Measurements from ENCODE around the gene DENND1A.
"Not testable (repeated sequence)": the region's sequence is repeated elsewhere in the genome, so short reads cannot be mapped to it uniquely, and the experiment has no call there.

DENND1A gene

GRCh38 chr9:123347289-123348060 is 582.5 kb downstream of the DENND1A start:
- no peak for DNase-seq (ENCODE audit: low read depth in 3 of 3, low spot score in 1 of 3)

- no peak for DNase-seq (ENCODE audit: low read depth in 3 of 3, low spot score in 1 of 3)
Measured at GRCh38 chr9:123346826-123347225, 583.1 kb downstream of the DENND1A start.

GRCh38 chr9:123346026-123346425 is 583.9 kb downstream of the DENND1A start:
- DNase-seq (ENCODE audit: low read depth in 3 of 3, low spot score in 1 of 3), result no peak

GRCh38 chr9:123345567-123345955 is 584.4 kb downstream of the DENND1A start:
- DNase-seq (ENCODE audit: low read depth in 3 of 3, low spot score in 1 of 3), result no peak

GRCh38 chr9:123344192-123344949 is 585.6 kb downstream of the DENND1A start:
- DNase-seq (ENCODE audit: low read depth in 3 of 3, low spot score in 1 of 3), result no peak

GRCh38 chr9:123343443-123344191 is 586.3 kb downstream of the DENND1A start:
- DNase-seq (ENCODE audit: low read depth in 3 of 3, low spot score in 1 of 3), result no peak

- no peak for DNase-seq (ENCODE audit: low read depth in 3 of 3, low spot score in 1 of 3)
Measured at GRCh38 chr9:123342247-123342646, 587.7 kb downstream of the DENND1A start.

GRCh38 chr9:123341816-123342215 is 588.1 kb downstream of the DENND1A start:
- DNase-seq (ENCODE audit: low read depth in 3 of 3, low spot score in 1 of 3), result no peak

GRCh38 chr9:123339666-123340510 is 590.0 kb downstream of the DENND1A start:
- no peak for DNase-seq (ENCODE audit: low read depth in 3 of 3, low spot score in 1 of 3)

GRCh38 chr9:123338710-123339665 is 590.9 kb downstream of the DENND1A start:
- peak in 1 of 3 donors; percentile 35 for DNase-seq (ENCODE audit: low read depth in 3 of 3, low spot score in 1 of 3)

GRCh38 chr9:123337971-123338370 is 592.0 kb downstream of the DENND1A start:
- DNase-seq (ENCODE audit: low read depth in 3 of 3, low spot score in 1 of 3), result no peak

- no peak for DNase-seq (ENCODE audit: low read depth in 3 of 3, low spot score in 1 of 3)
Measured at GRCh38 chr9:123336959-123337358, 593.0 kb downstream of the DENND1A start.

- DNase-seq (ENCODE audit: low read depth in 3 of 3, low spot score in 1 of 3), result no peak
Measured at GRCh38 chr9:123336449-123336848, 593.5 kb downstream of the DENND1A start.

GRCh38 chr9:123335986-123336329 is 594.0 kb downstream of the DENND1A start:
- DNase-seq (ENCODE audit: low read depth in 3 of 3, low spot score in 1 of 3), result no peak

- DNase-seq (ENCODE audit: low read depth in 3 of 3, low spot score in 1 of 3), result no peak
Measured at GRCh38 chr9:123335193-123335985, 594.5 kb downstream of the DENND1A start.

- no peak for DNase-seq (ENCODE audit: low read depth in 3 of 3, low spot score in 1 of 3)
Measured at GRCh38 chr9:123334639-123335038, 595.3 kb downstream of the DENND1A start.

GRCh38 chr9:123333058-123333669 is 596.8 kb downstream of the DENND1A start:
- not testable (repeated sequence) for DNase-seq (ENCODE audit: low read depth in 3 of 3, low spot score in 1 of 3)

GRCh38 chr9:123331346-123332060 is 598.4 kb downstream of the DENND1A start:
- DNase-seq (ENCODE audit: low read depth in 3 of 3, low spot score in 1 of 3), result no peak
